Measurements from ENCODE around the gene SH3YL1. TPM values are rescaled to one million over a fixed set of nuclear protein-coding genes. Genes with fewer than 3 reads are reported as not detected.

Gene SH3YL1
- polyA plus RNA-seq, 2 of the 4 experiments (the other 2 are of a cell fraction), result 12.8 to 23.9 TPM

GRCh38 chr2:191311-192190, 72.3 kb downstream of the SH3YL1 start:
- FAIRE-seq (no peak), DNase-seq (ENCODE audit: low read depth in 1 of 2, low spot score in 1 of 2) (no peak), ATAC-seq (no peak; a peak in 1 of 6 replicates)
- ChIA-PET CTCF (no interaction called here), POLR2A (no interaction called here)
- 54% methylated on average over 18 of the region's 29 CpGs for WGBS (ENCODE audit: missing lambda C conversion rate)
- no peaks in the 10 kb centered on the region for H3K4me1 ChIP-seq
- H3K4me3 ChIP-seq, result no peak overlapping the region
- no peak overlapping the region for H3K27ac ChIP-seq
- no peak for TF ChIP-seq BCL3 (IDR thresholded peaks at IDR 0.05)
- 0 out of 3 replicates have a peak, but pooled peaks cover 3% of the 10 kb centered on the region for H3K9me3 ChIP-seq
- H3K4me2 ChIP-seq, result no peak overlapping the region

GRCh38 chr2:187825-188224, 76.0 kb downstream of the SH3YL1 start:
- CTCF ChIA-PET, result no interaction called here
- 0% methylated on average over 2 of the region's 2 CpGs for WGBS (ENCODE audit: missing lambda C conversion rate)
- peaks cover 10% of the 10 kb centered on the region; the same call in 2 of the 3 replicates for H3K9me3 ChIP-seq
- ATAC-seq, result no peak
- TF ChIP-seq CBX8 (IDR thresholded peaks at IDR 0.05) (no peak), RFX5 (IDR thresholded peaks at IDR 0.05) (no peak), RAD21 (conservative IDR thresholded peaks at IDR 0.05 in 1 of 2, IDR thresholded peaks at IDR 0.05 in 1 of 2) (no peak), REST (IDR thresholded peaks at IDR 0.05) (no peak), CTCF (IDR thresholded peaks at IDR 0.05) (no peak), JUN (IDR thresholded peaks at IDR 0.05) (no peak), NR3C1 (IDR thresholded peaks at IDR 0.05) (no peak), POLR2AphosphoS2 (conservative IDR thresholded peaks at IDR 0.05; ENCODE audit: low read length) (no peak), EHMT2 (IDR thresholded peaks at IDR 0.05; ENCODE audit: low read depth) (no peak), TP53 (CRISPR knock-in tag; IDR thresholded peaks at IDR 0.05) (no peak)
- TF ChIP-seq, protein P1, sequence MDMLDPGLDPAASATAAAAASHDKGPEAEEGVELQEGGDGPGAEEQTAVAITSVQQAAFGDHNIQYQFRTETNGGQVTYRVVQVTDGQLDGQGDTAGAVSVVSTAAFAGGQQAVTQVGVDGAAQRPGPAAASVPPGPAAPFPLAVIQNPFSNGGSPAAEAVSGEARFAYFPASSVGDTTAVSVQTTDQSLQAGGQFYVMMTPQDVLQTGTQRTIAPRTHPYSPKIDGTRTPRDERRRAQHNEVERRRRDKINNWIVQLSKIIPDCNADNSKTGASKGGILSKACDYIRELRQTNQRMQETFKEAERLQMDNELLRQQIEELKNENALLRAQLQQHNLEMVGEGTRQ (IDR thresholded peaks at IDR 0.05), result no peak
- no peak for DNase-seq (ENCODE audit: low read depth in 1 of 2, low spot score in 1 of 2)
- H3K4me2 ChIP-seq, result no peak overlapping the region
- H3K4me1 ChIP-seq, result no peaks in the 10 kb centered on the region
- POLR2A ChIA-PET, result no interaction called here
- H3K4me3 ChIP-seq, result no peak overlapping the region
- no peak for FAIRE-seq
- no peak overlapping the region for H3K27ac ChIP-seq

DNA sequence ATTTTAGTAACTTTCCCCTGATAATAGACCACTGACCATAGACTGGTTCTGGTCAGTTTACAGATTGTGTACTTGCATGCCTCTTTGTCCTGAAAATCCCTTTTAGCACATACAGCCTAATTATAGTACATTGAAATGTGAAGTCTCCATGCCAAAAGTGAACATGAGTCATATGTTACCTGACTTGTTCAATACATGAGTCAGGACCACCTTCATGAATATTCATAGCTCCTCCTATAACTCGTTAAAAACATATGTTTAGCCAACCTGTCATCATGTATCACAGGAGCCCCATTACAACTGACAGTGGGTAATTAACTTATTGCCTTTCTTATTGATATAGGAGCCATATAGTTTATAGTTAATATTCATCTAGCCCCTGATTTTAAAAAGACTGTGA, 78.6 kb downstream of the SH3YL1 start:
- DNase-seq (ENCODE audit: low read depth in 1 of 2, low spot score in 1 of 2) (no peak), ATAC-seq (no peak), FAIRE-seq (no peak)
- ChIA-PET POLR2A (no interaction called here), CTCF (no interaction called here)
- Histone ChIP-seq H3K4me3 (no peak overlapping the region), H3K9me3 (peaks cover 15% of the 10 kb centered on the region), H3K27ac (no peak overlapping the region), H3K4me1 (no peaks in the 10 kb centered on the region), H3K4me2 (no peak overlapping the region)
- TF ChIP-seq SMC3 (IDR thresholded peaks at IDR 0.05), result no peak
- no peak for TF ChIP-seq FOSL2 (IDR thresholded peaks at IDR 0.05)
- peak; percentile 18; the same call in 1 of the 2 replicates for TF ChIP-seq FOSL2 (CRISPR knock-in tag; IDR thresholded peaks at IDR 0.05)
- TF ChIP-seq NFE2L2 (conservative IDR thresholded peaks at IDR 0.05; ENCODE audit: low read length), result no peak
- 3% methylated on average over 1 of the region's 1 CpG for WGBS (ENCODE audit: missing lambda C conversion rate)
